H9 (cell line): ENCODE data around the gene ZP1. TPM values are rescaled to one million over a fixed set of nuclear protein-coding genes. Genes with fewer than 3 reads are reported as not detected.

Experiments used
- DNase-seq: peaks from one replicate; pipeline ENCODE4 v3.0.0-alpha.2; 2017
- H2AFZ ChIP-seq: one replicate; pipeline ENCODE4 v1.6.1; 2013; ENCODE audit warnings: mild to moderate bottlenecking, low read length, control low read depth, moderate library complexity
- H2AK5ac ChIP-seq: 2 replicates; pipeline ENCODE4 v1.6.1; 2013; ENCODE audit warnings: low read length, control low read depth, mixed read lengths; ENCODE audit not compliant: insufficient read length
- H2BK120ac ChIP-seq: one replicate; pipeline ENCODE4 v1.6.1; 2013; ENCODE audit warnings: low read depth, mild to moderate bottlenecking, low read length, control low read depth, inconsistent platforms; ENCODE audit not compliant: poor library complexity, severe bottlenecking
- H2BK12ac ChIP-seq: 2 replicates; pipeline ENCODE4 v1.6.1; 2013; ENCODE audit warnings: low read length, control low read depth, mixed read lengths, low read depth; ENCODE audit not compliant: insufficient read length
- H2BK15ac ChIP-seq: 2 replicates; pipeline ENCODE4 v1.6.1; 2013; ENCODE audit warnings: low read depth, low read length, control low read depth
- H2BK20ac ChIP-seq: one replicate; pipeline ENCODE4 v1.6.1; 2013; ENCODE audit warnings: low read depth, mild to moderate bottlenecking, low read length, control low read depth, inconsistent platforms; ENCODE audit not compliant: poor library complexity, severe bottlenecking
- H2BK5ac ChIP-seq: 2 replicates; pipeline ENCODE4 v1.6.1; 2013; ENCODE audit warnings: low read length, control low read depth, mixed read lengths; ENCODE audit not compliant: insufficient read length
- H3K14ac ChIP-seq: 2 replicates; pipeline ENCODE4 v1.6.1; 2013; ENCODE audit warnings: low read length, control low read depth; ENCODE audit not compliant: insufficient read depth
- H3K18ac ChIP-seq: 2 replicates; pipeline ENCODE4 v1.6.1; 2013; ENCODE audit warnings: low read depth, mild to moderate bottlenecking, mixed read lengths, low read length, control low read depth; ENCODE audit not compliant: insufficient read length
- H3K23ac ChIP-seq: 2 replicates; pipeline ENCODE4 v1.6.1; 2013; ENCODE audit warnings: low read length, control low read depth, mixed read lengths, low read depth; ENCODE audit not compliant: insufficient read length
- H3K23me2 ChIP-seq: 2 replicates; pipeline ENCODE4 v1.6.1; 2013; ENCODE audit warnings: low read depth, mild to moderate bottlenecking, mixed read lengths, low read length, control low read depth; ENCODE audit not compliant: insufficient read length, poor library complexity, severe bottlenecking
- H3K27ac ChIP-seq: 2 replicates; pipeline ENCODE4 v1.5.1; 2013; ENCODE audit warnings: low read length, control low read depth, mixed read lengths, low read depth; ENCODE audit not compliant: insufficient read length
- H3K27me3 ChIP-seq: 2 replicates; pipeline ENCODE4 v1.6.1; 2013; ENCODE audit warnings: low read length, control low read depth, inconsistent platforms; ENCODE audit not compliant: insufficient read depth
- H3K4ac ChIP-seq: 2 replicates; pipeline ENCODE4 v1.6.1; 2013; ENCODE audit warnings: low read depth, mild to moderate bottlenecking, control low read depth, inconsistent platforms, low read length, moderate library complexity
- H3K4me1 ChIP-seq: 2 replicates; pipeline ENCODE4 v1.6.1; 2013; ENCODE audit warnings: low read length, control low read depth, inconsistent platforms; ENCODE audit not compliant: insufficient read depth
- H3K4me2 ChIP-seq: 2 replicates; pipeline ENCODE4 v1.6.1; 2013; ENCODE audit warnings: low read length, control low read depth, mixed read lengths; ENCODE audit not compliant: insufficient read length, insufficient read depth
- H3K56ac ChIP-seq: 2 replicates; pipeline ENCODE4 v1.6.1; 2013; ENCODE audit warnings: low read depth, mild to moderate bottlenecking, mixed read lengths, low read length, control low read depth; ENCODE audit not compliant: insufficient read length
- H3K79me1 ChIP-seq: 2 replicates; pipeline ENCODE4 v1.6.1; 2013; ENCODE audit warnings: low read depth, mild to moderate bottlenecking, moderate library complexity, low read length, control low read depth, inconsistent platforms; ENCODE audit not compliant: insufficient read depth, poor library complexity, severe bottlenecking
- H3K79me2 ChIP-seq: 2 replicates; pipeline ENCODE4 v1.6.1; 2013; ENCODE audit warnings: low read length, control low read depth, inconsistent platforms; ENCODE audit not compliant: insufficient read depth
- H3K9ac ChIP-seq: 2 replicates; pipeline ENCODE4 v1.6.1; 2013; ENCODE audit warnings: low read length, control low read depth, mixed read lengths; ENCODE audit not compliant: insufficient read length; ENCODE audit errors: extremely low read depth
- H3K9me3 ChIP-seq: one replicate; pipeline ENCODE4 v1.6.1; 2013; ENCODE audit warnings: low read depth, low read length, inconsistent platforms; ENCODE audit not compliant: control insufficient read depth
- H3T11ph ChIP-seq: one replicate; pipeline ENCODE4 v1.6.1; 2013; ENCODE audit warnings: mild to moderate bottlenecking, low read length, control low read depth, inconsistent platforms
- H4K20me1 ChIP-seq: one replicate; pipeline ENCODE4 v1.6.1; 2013; ENCODE audit not compliant: control insufficient read depth, insufficient read length, insufficient read depth
- H4K5ac ChIP-seq: 2 replicates; pipeline ENCODE4 v1.6.1; 2013; ENCODE audit warnings: low read depth, mild to moderate bottlenecking, mixed read lengths, low read length, control low read depth; ENCODE audit not compliant: insufficient read length
- H4K8ac ChIP-seq: replicated peaks from 2 replicates; pipeline ENCODE4 v1.6.1; 2013; ENCODE audit warnings: low read length, control low read depth, mixed read lengths, low read depth; ENCODE audit not compliant: insufficient read length
- H4K91ac ChIP-seq: 2 replicates; pipeline ENCODE4 v1.6.1; 2013; ENCODE audit warnings: low read depth, mild to moderate bottlenecking, moderate library complexity, mixed read lengths, low read length, control low read depth; ENCODE audit not compliant: insufficient read length
- H3K27ac Mint-ChIP-seq, 3 experiments: 2 replicates in 2 of 3; 3 replicates in 1 of 3; pipeline ENCODE4 v1.8.0; 2020 to 2021; ENCODE audit warnings: mixed read lengths in 3 of 3, mild to moderate bottlenecking in 1 of 3, moderate library complexity in 1 of 3
- H3K27me3 Mint-ChIP-seq: 2 replicates; pipeline ENCODE4 v1.8.0; 2021; ENCODE audit warnings: low read depth, mild to moderate bottlenecking, moderate library complexity, mixed read lengths
- H3K36me3 Mint-ChIP-seq, 3 experiments: 2 replicates in 2 of 3; 3 replicates in 1 of 3; pipeline ENCODE4 v1.8.0; 2020 to 2021; ENCODE audit warnings: low read depth in 3 of 3, mixed read lengths in 3 of 3; ENCODE audit not compliant: insufficient read depth in 1 of 3
- H3K4me1 Mint-ChIP-seq, 2 experiments: 2 replicates each; pipeline ENCODE4 v1.8.0; 2020; ENCODE audit warnings: mixed read lengths in 2 of 2
- H3K4me3 Mint-ChIP-seq, 2 experiments: 2 replicates in 1 of 2; 3 replicates in 1 of 2; pipeline ENCODE4 v1.8.0; 2020 to 2021; ENCODE audit warnings: mild to moderate bottlenecking in 2 of 2, mixed read lengths in 2 of 2, moderate library complexity in 1 of 2
- H3K9me3 Mint-ChIP-seq, 2 experiments: 2 replicates in 1 of 2; 3 replicates in 1 of 2; pipeline ENCODE4 v1.8.0; 2020; ENCODE audit warnings: mild to moderate bottlenecking in 2 of 2, mixed read lengths in 2 of 2, moderate library complexity in 1 of 2
- WGBS: extraction: QIAGEN DNeasy Blood & Tissue Kit; methylation state at CpG from one replicate; pipeline ENCODE4 v1.1.7; 2013; ENCODE audit warnings: missing lambda C conversion rate, low lambda C conversion rate, mixed read lengths; ENCODE audit not compliant: insufficient read length; ENCODE audit errors: extremely low coverage; 5-methylcytosine and 5-hydroxymethylcytosine counted together
- total RNA-seq: library from RNA; stranded (reverse); gene quantifications from 2 replicates; pipeline ENCODE4 v1.2.1, GENCODE V29; 2021
- TF ChIP-seq, protein P1 (sequence below): fragments of 200-600 bp; sonication (generic); conservative IDR thresholded peaks from 3 replicates; pipeline ENCODE4 v1.8.0; 2021; ENCODE audit warnings: antibody characterized with exemption, mild to moderate bottlenecking

ZP1 gene
- total RNA-seq, 1 experiment from 2014 or later, result not detected

DNA sequence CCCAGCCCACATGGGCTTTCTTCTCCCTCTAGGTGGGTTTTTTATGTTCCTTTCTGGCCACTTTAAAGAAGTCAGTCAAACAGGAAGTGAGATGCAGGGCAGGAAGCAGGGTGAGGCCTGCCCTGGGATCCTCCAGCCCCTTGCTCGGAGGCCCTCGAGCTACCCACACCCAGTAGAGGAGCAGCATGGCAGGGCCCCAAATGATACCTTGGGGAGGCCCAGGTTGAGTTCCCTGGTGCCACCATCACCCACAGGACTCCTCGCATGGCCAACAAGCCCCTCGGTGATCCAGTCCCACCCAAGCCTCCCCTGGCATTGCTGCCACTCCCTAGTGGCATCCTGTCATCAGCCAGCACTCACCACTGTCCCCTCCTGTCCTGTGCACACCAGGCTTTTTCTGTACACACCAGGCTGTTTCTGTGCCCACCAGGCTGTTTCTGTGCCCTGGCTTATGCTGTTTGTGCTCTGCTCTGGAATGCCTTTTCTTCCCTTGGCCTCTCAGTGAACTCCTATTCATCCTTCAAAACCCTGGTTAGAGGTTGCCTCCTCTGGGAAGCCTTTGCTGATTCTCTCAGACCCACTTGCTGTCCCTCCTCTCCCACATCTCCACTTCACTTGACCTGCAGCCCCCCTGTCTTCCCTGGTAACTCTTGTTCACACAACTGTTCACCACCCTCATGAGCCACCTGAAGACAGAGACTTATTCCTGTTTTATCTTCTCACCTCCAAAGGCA lies 8.4 kb upstream of the ZP1 start:
- Histone ChIP-seq H3K9ac (no peak overlapping the region), H3K23ac (no peak overlapping the region), H2BK12ac (no peak overlapping the region), H2BK5ac (no peak overlapping the region), H2AFZ (no peak overlapping the region), H3K4me1 (no peaks in the 10 kb centered on the region; the same call in 1 of the 2 replicates), H3K56ac (no peak overlapping the region), H4K5ac (no peak overlapping the region), H3K79me2 (no peaks in the 10 kb centered on the region), H3K9me3 (no peaks in the 10 kb centered on the region), H3K4me2 (no peak overlapping the region), H3K27ac (no peak overlapping the region), H4K20me1 (no peaks in the 10 kb centered on the region), H3K79me1 (no peaks in the 10 kb centered on the region), H3K18ac (no peak overlapping the region), H3T11ph (no peak overlapping the region), H4K8ac (no peak overlapping the region), H2BK20ac (no peak overlapping the region), H3K27me3 (no peaks in the 10 kb centered on the region), H2BK120ac (no peak overlapping the region), H2BK15ac (no peak overlapping the region), H4K91ac (no peak overlapping the region), H3K14ac (no peak overlapping the region), H3K23me2 (no peaks in the 10 kb centered on the region), H2AK5ac (no peak overlapping the region), H3K4ac (no peak overlapping the region)
- Mint-ChIP-seq H3K4me3 (no peak overlapping the region), H3K27me3 (peaks cover 4% of the 10 kb centered on the region), H3K36me3 (no peaks in the 10 kb centered on the region; a peak in 1 of 7 replicates), H3K27ac (peak overlapping the region in 1 of 3 experiments; percentile 17; a peak in 1 of 7 replicates), H3K9me3 (no peaks in the 10 kb centered on the region), H3K4me1 (no peaks in the 10 kb centered on the region)
- WGBS, result no CpG with 5 or more reads among the region's 4 CpGs
- TF ChIP-seq, protein P1, sequence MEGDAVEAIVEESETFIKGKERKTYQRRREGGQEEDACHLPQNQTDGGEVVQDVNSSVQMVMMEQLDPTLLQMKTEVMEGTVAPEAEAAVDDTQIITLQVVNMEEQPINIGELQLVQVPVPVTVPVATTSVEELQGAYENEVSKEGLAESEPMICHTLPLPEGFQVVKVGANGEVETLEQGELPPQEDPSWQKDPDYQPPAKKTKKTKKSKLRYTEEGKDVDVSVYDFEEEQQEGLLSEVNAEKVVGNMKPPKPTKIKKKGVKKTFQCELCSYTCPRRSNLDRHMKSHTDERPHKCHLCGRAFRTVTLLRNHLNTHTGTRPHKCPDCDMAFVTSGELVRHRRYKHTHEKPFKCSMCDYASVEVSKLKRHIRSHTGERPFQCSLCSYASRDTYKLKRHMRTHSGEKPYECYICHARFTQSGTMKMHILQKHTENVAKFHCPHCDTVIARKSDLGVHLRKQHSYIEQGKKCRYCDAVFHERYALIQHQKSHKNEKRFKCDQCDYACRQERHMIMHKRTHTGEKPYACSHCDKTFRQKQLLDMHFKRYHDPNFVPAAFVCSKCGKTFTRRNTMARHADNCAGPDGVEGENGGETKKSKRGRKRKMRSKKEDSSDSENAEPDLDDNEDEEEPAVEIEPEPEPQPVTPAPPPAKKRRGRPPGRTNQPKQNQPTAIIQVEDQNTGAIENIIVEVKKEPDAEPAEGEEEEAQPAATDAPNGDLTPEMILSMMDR, result no peak
- no peak for DNase-seq
